GM18499 (cell line): Measurements from ENCODE around the gene DENR.

ENCODE experiments used
- ATAC-seq: cut with Tn5 transposase; IDR thresholded peaks from one replicate; pipeline ENCODE4 v1.9.1; 2021; ENCODE audit warnings: moderate number of reproducible peaks; ENCODE audit not compliant: insufficient read depth, unreplicated experiment

Gene DENR

GRCh38 chr12:122813310-122813713, 60.7 kb downstream of the DENR start:
- ATAC-seq: no peak

DNA sequence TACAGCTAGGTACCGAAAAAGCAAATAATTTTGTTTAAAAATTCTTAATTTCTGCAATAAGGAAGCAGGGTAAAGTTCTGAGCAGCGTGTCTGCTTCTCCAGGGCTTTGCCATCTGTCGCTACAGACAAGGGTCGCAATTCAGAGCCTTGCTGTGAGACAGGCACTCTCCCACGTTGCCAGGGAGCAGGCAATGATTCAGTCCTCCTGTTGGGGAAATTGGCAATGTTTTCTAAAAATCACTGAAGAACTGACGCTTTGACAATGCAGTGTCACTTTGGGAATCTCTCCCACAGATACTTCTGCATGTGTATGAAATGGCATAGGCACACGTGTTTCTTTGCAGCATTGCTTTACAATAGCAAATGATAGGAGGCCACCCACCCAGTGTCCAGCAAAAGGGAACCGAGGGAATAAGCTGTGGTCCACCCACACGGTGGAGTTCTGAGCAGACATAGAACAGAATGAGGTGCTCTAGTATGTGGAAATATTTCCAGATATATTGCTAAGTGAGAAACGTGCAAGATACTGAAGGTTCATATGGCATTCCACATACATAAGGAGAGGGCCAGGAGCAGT, 66.7 kb downstream of the DENR start:
- ATAC-seq: no peak

- no peak for ATAC-seq
Measured at GRCh38 chr12:122820138-122820537, 67.5 kb downstream of the DENR start.
